OCI-LY3 (cell line): ENCODE data around the gene TTC39A.

Experiments used
- H2AFZ ChIP-seq: fragments of 200-600, 300-600 bp; shearing (Covaris generic); 2 replicates; pipeline ENCODE4 v1.6.0; 2014; ENCODE audit warnings: antibody characterized with exemption, low read depth, low read length
- H3K27ac ChIP-seq: fragments of 200-600, 300-600 bp; sonication (generic); 2 replicates; pipeline ENCODE4 v1.5.1; 2014; ENCODE audit warnings: mild to moderate bottlenecking, low read length, moderate library complexity, mixed read lengths
- H3K27me3 ChIP-seq: fragments of 200-600, 300-600 bp; sonication (generic); 2 replicates; pipeline ENCODE4 v1.6.1; 2014; ENCODE audit warnings: low read depth, low read length, mixed read lengths
- H3K36me3 ChIP-seq: fragments of 200-600, 300-600 bp; sonication (generic); replicated peaks from 2 replicates; pipeline ENCODE3; 2014; ENCODE audit warnings: low read depth, low read length, mixed read lengths
- H3K4me1 ChIP-seq: fragments of 300-600, 200-600 bp; sonication (generic); 2 replicates; pipeline ENCODE4 v1.6.1; 2014; ENCODE audit warnings: low read length, mixed read lengths
- H3K4me2 ChIP-seq: fragments of 200-600, 300-600 bp; sonication (generic); 2 replicates; pipeline ENCODE4 v1.6.1; 2014; ENCODE audit warnings: low read length, mixed read lengths
- H3K4me3 ChIP-seq: fragments of 300-600, 200-600 bp; sonication (generic); 2 replicates; pipeline ENCODE4 v1.5.1; 2014; ENCODE audit warnings: antibody characterized with exemption, mild to moderate bottlenecking, low read length, moderate library complexity
- H3K79me2 ChIP-seq: fragments of 300-600, 200-600 bp; shearing (Covaris generic); 2 replicates; pipeline ENCODE4 v1.6.1; 2014; ENCODE audit warnings: mild to moderate bottlenecking, low read length, mixed read lengths
- H3K9ac ChIP-seq: fragments of 300-600, 200-600 bp; shearing (Covaris generic); 2 replicates; pipeline ENCODE4 v1.6.0; 2014; ENCODE audit warnings: mild to moderate bottlenecking, low read length, moderate library complexity
- H3K9me3 ChIP-seq: fragments of 200-600, 300-600 bp; shearing (Covaris generic); 2 replicates; pipeline ENCODE4 v1.6.1; 2014; ENCODE audit warnings: low read length, mixed read lengths; ENCODE audit not compliant: insufficient read depth
- H4K20me1 ChIP-seq: fragments of 200-600, 300-600 bp; sonication (generic); 2 replicates; pipeline ENCODE4 v1.6.1; 2016; ENCODE audit warnings: low read length, mixed read lengths; ENCODE audit not compliant: insufficient read depth
- CTCF ChIP-seq: fragments of 200-600, 300-600 bp; sonication (generic); IDR thresholded peaks from 2 replicates; pipeline ENCODE4 v1.5.1; 2014; ENCODE audit warnings: antibody characterized with exemption, low read length, low read depth
- EZH2phosphoT487 ChIP-seq: fragments of 200-600 bp; shearing (Covaris generic); IDR thresholded peaks from 2 replicates; pipeline ENCODE4 v1.6.1; 2018; ENCODE audit warnings: antibody characterized with exemption, mixed run types, low read depth

Gene TTC39A

DNA sequence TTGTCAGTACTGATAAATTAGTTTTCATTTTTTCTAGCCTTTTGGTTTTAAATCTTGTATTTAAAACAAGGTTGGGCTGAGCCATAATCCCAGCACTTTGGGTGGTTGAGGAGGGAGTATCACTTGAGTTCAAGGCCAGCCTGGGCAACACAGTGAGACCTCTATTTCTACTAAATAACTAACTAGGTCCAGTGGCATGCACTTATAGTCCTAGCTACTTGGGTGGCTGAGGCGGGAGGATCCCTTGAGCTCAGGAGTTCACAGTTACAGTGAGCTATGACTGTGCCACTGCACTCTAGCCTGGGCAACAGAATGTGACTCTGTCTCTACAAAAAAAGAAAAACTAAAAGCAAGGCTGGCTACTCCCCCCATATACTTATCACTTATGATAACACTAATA, 21.5 kb upstream of the TTC39A start:
- no peaks in the 10 kb centered on the region for H4K20me1 ChIP-seq
- no peaks in the 10 kb centered on the region for H3K27me3 ChIP-seq
- no peaks in the 10 kb centered on the region for H3K9me3 ChIP-seq
- H3K4me3 ChIP-seq, result no peak overlapping the region
- TF ChIP-seq CTCF (no peak), EZH2phosphoT487 (no peak)
- no peak overlapping the region for H3K27ac ChIP-seq
- no peak overlapping the region for H2AFZ ChIP-seq
- no peak overlapping the region for H3K4me2 ChIP-seq
- H3K4me1 ChIP-seq, result no peaks in the 10 kb centered on the region
- peaks cover 7% of the 10 kb centered on the region for H3K36me3 ChIP-seq
- H3K9ac ChIP-seq, result no peak overlapping the region
- no peaks in the 10 kb centered on the region for H3K79me2 ChIP-seq

DNA sequence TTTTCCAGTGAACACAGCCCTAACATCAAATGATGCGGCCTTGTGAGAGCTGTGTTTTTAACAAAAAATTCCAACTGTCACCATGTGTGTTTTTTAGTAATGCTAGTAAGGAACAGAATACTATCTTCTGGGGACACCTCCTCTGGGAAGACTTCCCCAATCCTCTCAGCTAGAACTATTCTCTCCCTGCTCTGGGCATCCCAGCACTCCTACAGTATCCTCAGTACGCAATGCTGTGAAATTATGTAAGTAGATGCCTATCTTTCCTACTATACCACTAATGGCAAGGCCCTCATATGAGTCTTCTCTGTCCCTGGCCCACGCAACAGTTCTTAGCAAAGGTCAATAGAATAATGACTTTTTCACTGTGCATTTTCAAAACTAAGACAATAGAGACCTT, 19.5 kb upstream of the TTC39A start:
- H3K79me2 ChIP-seq, result no peaks in the 10 kb centered on the region
- TF ChIP-seq EZH2phosphoT487, result no peak
- no peak for TF ChIP-seq CTCF
- no peak overlapping the region for H3K27ac ChIP-seq
- no peaks in the 10 kb centered on the region for H3K9me3 ChIP-seq
- H3K9ac ChIP-seq, result no peak overlapping the region
- H3K4me3 ChIP-seq, result no peak overlapping the region
- H3K36me3 ChIP-seq, result peaks cover 2% of the 10 kb centered on the region
- H2AFZ ChIP-seq, result no peak overlapping the region
- no peak overlapping the region for H3K4me2 ChIP-seq
- no peaks in the 10 kb centered on the region for H3K4me1 ChIP-seq
- H3K27me3 ChIP-seq, result no peaks in the 10 kb centered on the region
- no peaks in the 10 kb centered on the region for H4K20me1 ChIP-seq

DNA sequence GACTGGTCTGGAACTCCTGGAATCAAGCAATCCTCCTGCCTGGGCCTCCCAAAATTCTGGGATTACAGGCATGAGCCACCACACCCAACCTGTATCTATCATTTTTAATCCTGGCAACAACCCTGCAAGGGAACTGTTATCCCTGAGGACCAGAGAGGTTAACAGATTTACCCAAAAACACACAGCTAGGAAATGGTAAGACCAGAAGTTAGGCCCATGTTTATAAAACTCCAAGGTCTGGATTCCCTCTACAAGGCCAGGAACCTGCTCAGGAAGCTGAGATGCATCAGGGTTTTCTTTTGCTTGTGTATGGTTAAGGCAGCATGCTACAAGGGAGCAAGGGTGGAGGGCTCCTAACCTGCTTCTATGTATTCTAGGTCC, 17.8 kb upstream of the TTC39A start:
- Histone ChIP-seq H3K79me2 (no peaks in the 10 kb centered on the region), H3K9ac (no peak overlapping the region), H2AFZ (no peak overlapping the region), H3K4me2 (no peak overlapping the region), H3K9me3 (no peaks in the 10 kb centered on the region), H3K27ac (no peak overlapping the region), H3K4me3 (no peak overlapping the region), H3K36me3 (no peaks in the 10 kb centered on the region), H3K4me1 (no peaks in the 10 kb centered on the region), H3K27me3 (no peaks in the 10 kb centered on the region), H4K20me1 (no peaks in the 10 kb centered on the region)
- TF ChIP-seq EZH2phosphoT487, result no peak
- no peak for TF ChIP-seq CTCF

- Histone ChIP-seq H3K4me2 (no peak overlapping the region), H3K9ac (no peak overlapping the region), H3K4me1 (peaks cover 5% of the 10 kb centered on the region), H3K27me3 (no peaks in the 10 kb centered on the region), H3K79me2 (no peaks in the 10 kb centered on the region), H3K9me3 (no peaks in the 10 kb centered on the region), H3K36me3 (no peaks in the 10 kb centered on the region), H3K4me3 (no peak overlapping the region), H2AFZ (no peak overlapping the region), H3K27ac (no peak overlapping the region), H4K20me1 (no peaks in the 10 kb centered on the region)
- TF ChIP-seq EZH2phosphoT487 (no peak), CTCF (no peak)
Observed at GRCh38 chr1:51347398-51348146, 17.2 kb upstream of the TTC39A start.
